ENCODE measurements around the gene SHOC2.

The SHOC2 gene

DNA sequence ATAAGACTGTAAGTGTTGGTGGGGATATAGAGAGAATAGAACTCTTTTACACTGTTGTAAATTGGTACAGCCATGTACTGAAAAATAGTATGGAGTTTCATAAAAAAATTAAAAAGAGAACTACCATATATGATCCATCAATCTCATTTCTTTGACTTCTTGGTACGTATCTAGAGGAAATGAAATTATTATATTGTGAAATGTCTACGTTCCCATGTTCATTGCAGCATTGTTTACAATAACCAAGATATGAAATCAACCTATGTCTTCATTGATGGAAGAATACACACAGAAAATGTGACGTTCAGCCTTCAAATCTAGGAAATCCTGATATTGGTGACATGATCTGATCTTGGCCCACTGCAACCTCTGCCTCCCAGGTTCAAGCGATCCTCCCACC, 32.0 kb downstream of the SHOC2 start:
- TF ChIP-seq L3MBTL2 (conservative IDR thresholded peaks at IDR 0.05): no peak
- no peak for TF ChIP-seq TARDBP (IDR thresholded peaks at IDR 0.05)
- no peak for TF ChIP-seq ELF4 (IDR thresholded peaks at IDR 0.05)
- no peak for TF ChIP-seq NFRKB (IDR thresholded peaks at IDR 0.05)
- TF ChIP-seq BHLHE40 (IDR thresholded peaks at IDR 0.05; ENCODE audit: borderline replicate concordance): no peak
- no peak for TF ChIP-seq HDGF (IDR thresholded peaks at IDR 0.05; ENCODE audit: borderline replicate concordance)
- TF ChIP-seq ZNF384 (IDR thresholded peaks at IDR 0.05): no peak
- no peak for TF ChIP-seq SUZ12 (IDR thresholded peaks at IDR 0.05)
- TF ChIP-seq FOXK2 (IDR thresholded peaks at IDR 0.05): no peak
- no peak for TF ChIP-seq FOXA1 (IDR thresholded peaks at IDR 0.05)
- no peak for TF ChIP-seq SP1 (IDR thresholded peaks at IDR 0.05)
- TF ChIP-seq CTBP1 (IDR thresholded peaks at IDR 0.05; ENCODE audit: borderline replicate concordance): no peak
- TF ChIP-seq LEF1 (IDR thresholded peaks at IDR 0.05; ENCODE audit: borderline replicate concordance): no peak
- TF ChIP-seq, protein P1, sequence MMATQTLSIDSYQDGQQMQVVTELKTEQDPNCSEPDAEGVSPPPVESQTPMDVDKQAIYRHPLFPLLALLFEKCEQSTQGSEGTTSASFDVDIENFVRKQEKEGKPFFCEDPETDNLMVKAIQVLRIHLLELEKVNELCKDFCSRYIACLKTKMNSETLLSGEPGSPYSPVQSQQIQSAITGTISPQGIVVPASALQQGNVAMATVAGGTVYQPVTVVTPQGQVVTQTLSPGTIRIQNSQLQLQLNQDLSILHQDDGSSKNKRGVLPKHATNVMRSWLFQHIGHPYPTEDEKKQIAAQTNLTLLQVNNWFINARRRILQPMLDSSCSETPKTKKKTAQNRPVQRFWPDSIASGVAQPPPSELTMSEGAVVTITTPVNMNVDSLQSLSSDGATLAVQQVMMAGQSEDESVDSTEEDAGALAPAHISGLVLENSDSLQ (IDR thresholded peaks at IDR 0.05): no peak
- ChIA-PET POLR2A (no interaction called here), CTCF (no interaction called here)
- DNase-seq (ENCODE audit: extremely low spot score): no peak

DNA sequence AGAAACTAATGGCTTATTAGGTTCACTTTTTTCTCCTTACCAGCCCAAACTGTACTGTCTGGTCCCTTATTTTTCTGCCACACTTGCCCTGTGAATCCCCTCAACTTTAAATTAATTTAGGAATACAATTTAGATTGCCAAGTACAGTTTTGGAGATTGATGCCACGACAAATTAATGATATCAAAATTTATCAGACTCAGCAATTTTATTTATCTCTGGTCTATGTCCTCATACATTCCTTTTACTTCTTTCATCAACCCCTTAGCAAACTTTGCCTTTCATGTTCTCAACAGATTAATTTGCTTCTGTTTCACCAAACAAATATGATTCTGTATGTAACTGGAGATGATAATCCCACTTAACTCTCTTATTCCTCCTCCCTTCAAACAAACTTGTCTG, 38.2 kb downstream of the SHOC2 start:
- no peak for DNase-seq (ENCODE audit: extremely low spot score)
- TF ChIP-seq TARDBP (IDR thresholded peaks at IDR 0.05): no peak
- no peak for TF ChIP-seq SUZ12 (IDR thresholded peaks at IDR 0.05)
- TF ChIP-seq L3MBTL2 (conservative IDR thresholded peaks at IDR 0.05): no peak
- no peak for TF ChIP-seq FOXM1 (IDR thresholded peaks at IDR 0.05; ENCODE audit: borderline replicate concordance)
- no peak for TF ChIP-seq ARNT (IDR thresholded peaks at IDR 0.05)
- no peak for TF ChIP-seq LEF1 (IDR thresholded peaks at IDR 0.05; ENCODE audit: borderline replicate concordance)
- no peak for TF ChIP-seq ZNF384 (IDR thresholded peaks at IDR 0.05)
- TF ChIP-seq BHLHE40 (IDR thresholded peaks at IDR 0.05; ENCODE audit: borderline replicate concordance): no peak
- TF ChIP-seq, protein P1 (IDR thresholded peaks at IDR 0.05): no peak
- TF ChIP-seq ELF4 (IDR thresholded peaks at IDR 0.05): no peak
- no peak for TF ChIP-seq SP1 (IDR thresholded peaks at IDR 0.05)
- no peak for TF ChIP-seq CTBP1 (IDR thresholded peaks at IDR 0.05; ENCODE audit: borderline replicate concordance)
- TF ChIP-seq HDGF (IDR thresholded peaks at IDR 0.05; ENCODE audit: borderline replicate concordance): no peak
- TF ChIP-seq NFRKB (IDR thresholded peaks at IDR 0.05): no peak
- TF ChIP-seq FOXA1 (IDR thresholded peaks at IDR 0.05): no peak
- TF ChIP-seq FOXK2 (IDR thresholded peaks at IDR 0.05): no peak
- ChIA-PET CTCF (interaction anchor here (0.9 kb wide), 1 partner anchor 193 kb away, joined by 9 read pairs; no protein-coding TSS in a partner anchor), POLR2A (no interaction called here)

DNA sequence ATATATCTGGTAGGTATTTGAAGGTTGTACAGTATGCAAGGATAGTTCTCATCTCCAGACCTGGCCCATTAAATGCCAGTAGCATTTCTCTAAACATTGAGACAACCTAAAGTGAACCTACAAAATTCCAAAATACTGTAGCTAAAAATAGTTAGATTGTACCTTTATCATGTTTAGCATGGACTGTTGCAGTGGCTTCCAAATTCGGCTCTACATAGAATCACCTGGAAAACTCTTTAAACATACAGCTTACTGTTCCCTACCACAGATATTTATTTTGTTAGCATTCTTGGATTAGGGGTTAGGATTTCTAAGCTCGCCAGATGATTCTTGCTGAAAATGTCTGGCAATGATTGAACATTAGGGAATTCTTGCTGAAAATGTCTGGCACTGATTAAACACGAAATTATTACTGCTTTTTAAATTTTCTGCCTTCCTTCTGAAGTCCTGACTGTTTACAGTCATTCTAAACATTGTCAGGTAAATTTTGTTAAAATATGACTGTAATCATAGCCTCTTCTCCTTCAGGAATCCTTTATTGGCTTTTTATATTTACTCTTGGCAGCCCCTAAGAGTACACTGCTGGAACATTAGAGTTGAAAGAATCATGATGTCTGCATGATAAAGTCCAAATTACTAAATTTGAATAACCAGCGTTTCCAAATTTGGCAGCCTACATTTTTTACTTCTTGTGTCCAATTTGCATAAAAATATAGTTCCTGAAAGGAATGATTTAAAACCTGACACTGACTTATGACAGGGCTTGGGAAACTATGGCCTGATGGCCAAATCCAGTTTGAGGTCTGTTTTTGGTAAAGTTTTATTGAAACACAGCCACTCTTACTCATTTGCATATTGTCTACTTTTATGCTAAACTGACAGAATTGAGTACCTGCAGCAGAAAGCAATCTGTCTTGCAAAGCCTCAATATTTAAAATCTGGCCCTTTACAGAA, 40.3 kb downstream of the SHOC2 start:
- ChIA-PET CTCF (no interaction called here), POLR2A (no interaction called here)
- TF ChIP-seq, protein P1 (IDR thresholded peaks at IDR 0.05): no peak
- TF ChIP-seq NFRKB (IDR thresholded peaks at IDR 0.05) (no peak), HDGF (IDR thresholded peaks at IDR 0.05; ENCODE audit: borderline replicate concordance) (no peak)
- no peak for DNase-seq (ENCODE audit: extremely low spot score)

DNA sequence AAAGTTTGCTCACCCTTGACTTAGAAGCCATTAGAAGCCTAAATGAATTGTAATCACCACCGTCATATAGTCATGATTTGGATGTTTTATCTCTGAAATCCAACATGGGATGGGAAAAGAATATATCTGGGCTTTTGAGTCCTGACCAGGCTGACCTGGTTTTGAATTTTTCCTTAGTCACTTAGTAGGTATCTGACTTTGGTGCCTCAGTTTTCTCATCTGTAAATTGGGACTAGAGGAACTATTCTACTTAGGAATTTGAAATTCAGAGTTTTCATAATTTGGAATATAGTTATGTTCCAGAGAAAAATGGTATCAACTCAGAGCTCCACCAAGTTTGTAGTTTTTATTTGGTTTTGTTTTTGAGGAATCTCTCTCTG, 40.9 kb downstream of the SHOC2 start:
- TF ChIP-seq LEF1 (IDR thresholded peaks at IDR 0.05; ENCODE audit: borderline replicate concordance) (no peak), L3MBTL2 (conservative IDR thresholded peaks at IDR 0.05) (no peak), CTBP1 (IDR thresholded peaks at IDR 0.05; ENCODE audit: borderline replicate concordance) (no peak), NFRKB (IDR thresholded peaks at IDR 0.05) (no peak), BHLHE40 (IDR thresholded peaks at IDR 0.05; ENCODE audit: borderline replicate concordance) (no peak), HDGF (IDR thresholded peaks at IDR 0.05; ENCODE audit: borderline replicate concordance) (no peak), ZNF384 (IDR thresholded peaks at IDR 0.05) (no peak), SUZ12 (IDR thresholded peaks at IDR 0.05) (no peak), FOXA1 (IDR thresholded peaks at IDR 0.05) (no peak), SP1 (IDR thresholded peaks at IDR 0.05) (no peak), ELF4 (IDR thresholded peaks at IDR 0.05) (no peak), FOXK2 (IDR thresholded peaks at IDR 0.05) (no peak), TARDBP (IDR thresholded peaks at IDR 0.05) (no peak)
- TF ChIP-seq, protein P1 (IDR thresholded peaks at IDR 0.05): no peak
- CTCF ChIA-PET: no interaction called here
- DNase-seq (ENCODE audit: extremely low spot score): no peak
- POLR2A ChIA-PET: no interaction called here

DNA sequence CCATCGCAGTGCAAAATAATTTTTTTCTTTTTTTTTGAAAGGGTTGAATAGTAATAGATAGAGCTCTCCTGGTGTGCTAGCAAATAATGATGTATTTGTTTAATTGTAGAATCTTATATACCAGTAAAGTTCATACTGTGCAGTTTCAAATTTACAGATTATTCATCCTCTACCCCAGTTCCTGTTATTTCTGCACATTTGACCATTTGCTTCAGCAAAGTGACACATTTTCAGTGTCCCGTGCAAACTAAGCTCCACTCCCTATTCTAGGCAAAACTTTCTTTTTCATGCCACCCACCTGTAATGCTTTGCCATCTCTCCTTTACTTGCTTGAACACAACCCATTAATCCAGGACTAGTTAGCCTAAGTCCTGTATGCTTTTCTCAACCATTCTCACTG, 43.0 kb downstream of the SHOC2 start:
- ChIA-PET POLR2A (no interaction called here), CTCF (no interaction called here)
- DNase-seq (ENCODE audit: extremely low spot score): no peak
- TF ChIP-seq FOXK2 (IDR thresholded peaks at IDR 0.05) (no peak), NFRKB (IDR thresholded peaks at IDR 0.05) (no peak), FOXA1 (IDR thresholded peaks at IDR 0.05) (no peak), FOXM1 (IDR thresholded peaks at IDR 0.05; ENCODE audit: borderline replicate concordance) (no peak), LEF1 (IDR thresholded peaks at IDR 0.05; ENCODE audit: borderline replicate concordance) (no peak), L3MBTL2 (conservative IDR thresholded peaks at IDR 0.05) (no peak), HDGF (IDR thresholded peaks at IDR 0.05; ENCODE audit: borderline replicate concordance) (no peak), ELF4 (IDR thresholded peaks at IDR 0.05) (no peak), ARNT (IDR thresholded peaks at IDR 0.05) (no peak), SP1 (IDR thresholded peaks at IDR 0.05) (no peak)
- TF ChIP-seq, protein P1 (IDR thresholded peaks at IDR 0.05): no peak
